NCI-H460 (cell line): ENCODE measurements around the gene AQR. TPM values are rescaled to one million over a fixed set of nuclear protein-coding genes. Genes with fewer than 3 reads are reported as not detected.

Experiments
- DNase-seq: peaks from one replicate; pipeline ENCODE4 v3.0.0-alpha.2; 2016; ENCODE audit warnings: low read depth; ENCODE audit errors: extremely low read depth
- total RNA-seq: library from RNA; depleted of rRNA; stranded (reverse); fragments of >200 nt; shearing (Covaris generic); gene quantifications from 2 replicates; pipeline ENCODE4 v1.2.3, GENCODE V29; 2014

The AQR gene
- total RNA-seq, 1 experiment from 2014 or later: 29.9 TPM

GRCh38 chr15:34883633-34884032 is 85.9 kb downstream of the AQR start:
- DNase-seq: no peak

- no peak for DNase-seq
Observed at GRCh38 chr15:34883042-34883441, 86.5 kb downstream of the AQR start.

GRCh38 chr15:34879107-34879506 is 90.4 kb downstream of the AQR start:
- DNase-seq: no peak

GRCh38 chr15:34876640-34877039 is 92.9 kb downstream of the AQR start:
- no peak for DNase-seq

GRCh38 chr15:34869110-34869509 is 100.4 kb downstream of the AQR start:
- no peak for DNase-seq

GRCh38 chr15:34865531-34865930 is 104.0 kb downstream of the AQR start:
- no peak for DNase-seq

GRCh38 chr15:34861214-34861613 is 108.3 kb downstream of the AQR start:
- no peak for DNase-seq

GRCh38 chr15:34855893-34856292 is 113.6 kb downstream of the AQR start:
- DNase-seq: no peak

- DNase-seq: no peak
Observed at GRCh38 chr15:34855413-34855812, 114.1 kb downstream of the AQR start.

GRCh38 chr15:34854232-34854631 is 115.3 kb downstream of the AQR start:
- DNase-seq: no peak

GRCh38 chr15:34853001-34853758 is 116.4 kb downstream of the AQR start:
- DNase-seq: no peak

GRCh38 chr15:34851751-34852150 is 117.8 kb downstream of the AQR start:
- no peak for DNase-seq

- no peak for DNase-seq
Observed at GRCh38 chr15:34851007-34851406, 118.5 kb downstream of the AQR start.

GRCh38 chr15:34850121-34850520 is 119.4 kb downstream of the AQR start:
- no peak for DNase-seq

- DNase-seq: no peak
Observed at GRCh38 chr15:34849364-34849959, 120.1 kb downstream of the AQR start.

- no peak for DNase-seq
Observed at GRCh38 chr15:34847598-34847997, 121.9 kb downstream of the AQR start.

- no peak for DNase-seq
Observed at GRCh38 chr15:34841262-34841725, 128.2 kb downstream of the AQR start.

- DNase-seq: no peak
Observed at GRCh38 chr15:34838282-34838681, 131.3 kb downstream of the AQR start.

GRCh38 chr15:34837246-34838016 is 132.1 kb downstream of the AQR start:
- DNase-seq: no peak

GRCh38 chr15:34828145-34828911 is 141.2 kb downstream of the AQR start:
- DNase-seq: no peak

- DNase-seq: no peak
Observed at GRCh38 chr15:34821831-34822230, 147.7 kb downstream of the AQR start.
